GM18951 (cell line): ENCODE data around the gene MGST2.

ENCODE experiments used
- POLR2A ChIP-seq: IDR thresholded peaks from 4 replicates; pipeline ENCODE4 v1.6.1; 2011; ENCODE audit warnings: mild to moderate bottlenecking; ENCODE audit not compliant: insufficient read length, insufficient read depth; ENCODE audit errors: extremely low read depth
- in situ Hi-C: fragments of 300-500 bp; cut with MboI; formaldehyde crosslinking; loops from one replicate; pipeline ENCODE4 v1.12.0; 2022; ENCODE audit warnings: low sequenced_read_pairs, mixed read lengths, inconsistent platforms; ENCODE audit not compliant: unreplicated experiment

Gene MGST2

GRCh38 chr4:139670775-139671174 lies 5.2 kb downstream of the MGST2 start:
- in situ Hi-C loops: no loop called here
- TF ChIP-seq POLR2A: no peak

GRCh38 chr4:139672215-139672614 lies 6.6 kb downstream of the MGST2 start:
- no peak for TF ChIP-seq POLR2A
- in situ Hi-C loops: no loop called here

GRCh38 chr4:139672732-139673131 lies 7.1 kb downstream of the MGST2 start:
- in situ Hi-C loops: no loop called here

GRCh38 chr4:139674875-139675550 lies 9.4 kb downstream of the MGST2 start:
- no peak for TF ChIP-seq POLR2A
- in situ Hi-C loops: no loop called here

More at GRCh38 chr4:139672732-139673131, 7.1 kb downstream of the MGST2 start:
- TF ChIP-seq POLR2A: no peak

- in situ Hi-C loops: no loop called here
- no peak for TF ChIP-seq POLR2A
These were observed 10.0 kb downstream of the MGST2 start for GRCh38 chr4:139675651-139676050.

- in situ Hi-C loops: no loop called here
- TF ChIP-seq POLR2A: no peak
These were observed 10.7 kb downstream of the MGST2 start for GRCh38 chr4:139676365-139676764.

- in situ Hi-C loops: no loop called here
- no peak for TF ChIP-seq POLR2A
These were observed 11.4 kb downstream of the MGST2 start for GRCh38 chr4:139676913-139677585.

GRCh38 chr4:139682309-139682708 lies 16.7 kb downstream of the MGST2 start:
- in situ Hi-C loops: no loop called here
- no peak for TF ChIP-seq POLR2A

GRCh38 chr4:139682741-139683151 lies 17.1 kb downstream of the MGST2 start:
- TF ChIP-seq POLR2A: no peak
- in situ Hi-C loops: no loop called here

GRCh38 chr4:139684351-139684750 lies 18.7 kb downstream of the MGST2 start:
- in situ Hi-C loops: no loop called here
- TF ChIP-seq POLR2A: no peak

GRCh38 chr4:139685180-139685579 lies 19.6 kb downstream of the MGST2 start:
- TF ChIP-seq POLR2A: no peak
- in situ Hi-C loops: no loop called here

GRCh38 chr4:139686130-139686529 lies 20.5 kb downstream of the MGST2 start:
- in situ Hi-C loops: no loop called here

GRCh38 chr4:139686988-139687387 lies 21.4 kb downstream of the MGST2 start:
- in situ Hi-C loops: no loop called here
- TF ChIP-seq POLR2A: no peak

More at GRCh38 chr4:139686130-139686529, 20.5 kb downstream of the MGST2 start:
- TF ChIP-seq POLR2A: no peak

- TF ChIP-seq POLR2A: no peak
- in situ Hi-C loops: no loop called here
These were observed 23.6 kb downstream of the MGST2 start for GRCh38 chr4:139689093-139689722.

GRCh38 chr4:139690419-139690818 lies 24.8 kb downstream of the MGST2 start:
- in situ Hi-C loops: no loop called here

More at GRCh38 chr4:139690419-139690818, 24.8 kb downstream of the MGST2 start:
- no peak for TF ChIP-seq POLR2A
